Fibroblast of lung (primary cell): ENCODE results near the gene RUNX1. TPM values are rescaled to one million over a fixed set of nuclear protein-coding genes. Genes with fewer than 3 reads are reported as not detected.

Experiments used
- DNase-seq, 2 donors: peaks; one replicate each; pipeline versions ENCODE4 v3.0.0 to v3.0.0-alpha.2; 2010; ENCODE audit warnings: low read depth in 2 of 2
- H2AFZ ChIP-seq: 2 replicates; pipeline ENCODE4 v1.5.1; 2012; ENCODE audit warnings: low read length, control low read depth, inconsistent platforms
- H3K27ac ChIP-seq: 2 replicates; pipeline ENCODE4 v1.5.1; 2011; ENCODE audit warnings: low read length, control low read depth; ENCODE audit not compliant: insufficient read depth
- H3K27me3 ChIP-seq: 2 replicates; pipeline ENCODE4 v1.5.1; 2011; ENCODE audit warnings: mild to moderate bottlenecking, low read length; ENCODE audit not compliant: control insufficient read depth, insufficient read depth
- H3K36me3 ChIP-seq: 2 replicates; pipeline ENCODE4 v1.5.1; 2011; ENCODE audit warnings: low read length; ENCODE audit not compliant: control insufficient read depth, insufficient read depth
- H3K4me1 ChIP-seq: 2 replicates; pipeline ENCODE4 v1.5.1; 2011; ENCODE audit warnings: low read length; ENCODE audit not compliant: control insufficient read depth, insufficient read depth; ENCODE audit errors: extremely low read depth
- H3K4me2 ChIP-seq: 2 replicates; pipeline ENCODE4 v1.5.1; 2011; ENCODE audit warnings: low read length, control low read depth; ENCODE audit not compliant: insufficient read depth; ENCODE audit errors: extremely low read depth
- H3K4me3 ChIP-seq, 4 experiments: fragments of 200-600 bp in 1 of 4; sonication (generic) in 1 of 4; replicated peaks in 1 of 4; 2 replicates each; pipeline ENCODE4 v1.5.1; 2011 to 2016; ENCODE audit warnings: low read length in 4 of 4, low read depth in 3 of 4, mild to moderate bottlenecking in 3 of 4, control low read depth in 2 of 4, inconsistent platforms in 1 of 4, mixed read lengths in 1 of 4; ENCODE audit not compliant: insufficient read depth in 1 of 4; ENCODE audit errors: control extremely low read depth in 1 of 4
- H3K79me2 ChIP-seq: 2 replicates; pipeline ENCODE4 v1.5.1; 2012; ENCODE audit warnings: mild to moderate bottlenecking, low read length, inconsistent platforms; ENCODE audit not compliant: control insufficient read depth, insufficient read depth
- H3K9ac ChIP-seq: 2 replicates; pipeline ENCODE4 v1.5.1; 2011; ENCODE audit warnings: mild to moderate bottlenecking, low read length, control low read depth; ENCODE audit not compliant: insufficient read depth
- H3K9me3 ChIP-seq: 2 replicates; pipeline ENCODE4 v1.5.1; 2012; ENCODE audit warnings: low read depth, low read length; ENCODE audit not compliant: control insufficient read depth, insufficient read depth
- H4K20me1 ChIP-seq: 2 replicates; pipeline ENCODE4 v1.5.1; 2011; ENCODE audit warnings: low read length; ENCODE audit not compliant: control insufficient read depth, insufficient read depth; ENCODE audit errors: extremely low read depth
- EZH2 ChIP-seq: IDR thresholded peaks from 2 replicates; pipeline ENCODE4 v1.5.1; 2012; ENCODE audit warnings: low read length, control low read depth, mild to moderate bottlenecking; ENCODE audit errors: missing control alignments
- polyA plus RNA-seq, 2 donors: library from polyadenylated mRNA; depleted of rRNA in 1 of 2; stranded (reverse) in 1 of 2; unstranded in 1 of 2; fragments of >200 nt; gene quantifications; 2 replicates each; pipeline ENCODE4 v1.2.1, GENCODE V29; 2011 to 2012; ENCODE audit warnings: missing spikeins in 1 of 2
- total RNA-seq: library from RNA; depleted of rRNA; stranded (reverse); fragments of >200 nt; gene quantifications from 2 replicates; pipeline ENCODE4 v1.2.1, GENCODE V29; 2014
- TF ChIP-seq, protein P1 (sequence below), 2 donors: IDR thresholded peaks in 1 of 2; conservative IDR thresholded peaks in 1 of 2; 1 replicate in 1 of 2; 2 replicates in 1 of 2; pipeline ENCODE4 v1.5.1; 2011 to 2012; ENCODE audit warnings: low read length in 2 of 2, control low read depth in 1 of 2, inconsistent platforms in 1 of 2, low read depth in 1 of 2, mild to moderate bottlenecking in 1 of 2

RUNX1 gene
- total and polyA plus RNA-seq, 2 donors (not counting 1 experiment from before 2014, with no cell fraction given) = 23.1 to 41.6 TPM

DNA sequence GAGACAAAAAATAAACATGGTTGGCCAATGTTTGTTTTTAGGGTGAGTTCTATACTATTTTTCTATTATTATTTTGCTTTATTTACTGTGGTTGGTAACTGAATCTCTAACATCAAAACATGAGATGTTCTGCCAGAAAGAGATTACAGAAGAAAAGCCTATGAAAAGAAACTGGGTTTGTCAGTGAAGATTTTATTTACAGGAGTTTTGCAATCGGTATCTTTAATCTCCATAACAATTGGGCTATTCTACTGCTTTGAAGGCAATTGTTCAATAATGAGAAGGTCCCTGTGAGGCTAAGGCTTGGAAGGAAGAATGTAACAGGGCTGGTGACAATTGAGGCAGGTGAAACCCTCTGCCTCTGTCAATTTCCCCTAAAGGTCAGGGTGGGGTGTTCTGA lies 224.8 kb downstream of the RUNX1 start:
- Histone ChIP-seq H3K4me2 (no peak overlapping the region), H3K9ac (no peak overlapping the region), H3K9me3 (no peaks in the 10 kb centered on the region), H3K79me2 (peaks cover 41% of the 10 kb centered on the region), H3K36me3 (peaks cover 28% of the 10 kb centered on the region), H3K27ac (no peak overlapping the region), H2AFZ (no peak overlapping the region), H4K20me1 (no peaks in the 10 kb centered on the region), H3K4me1 (peaks cover 7% of the 10 kb centered on the region), H3K27me3 (no peaks in the 10 kb centered on the region), H3K4me3 (no peak overlapping the region)
- no peak for TF ChIP-seq EZH2
- TF ChIP-seq, protein P1, sequence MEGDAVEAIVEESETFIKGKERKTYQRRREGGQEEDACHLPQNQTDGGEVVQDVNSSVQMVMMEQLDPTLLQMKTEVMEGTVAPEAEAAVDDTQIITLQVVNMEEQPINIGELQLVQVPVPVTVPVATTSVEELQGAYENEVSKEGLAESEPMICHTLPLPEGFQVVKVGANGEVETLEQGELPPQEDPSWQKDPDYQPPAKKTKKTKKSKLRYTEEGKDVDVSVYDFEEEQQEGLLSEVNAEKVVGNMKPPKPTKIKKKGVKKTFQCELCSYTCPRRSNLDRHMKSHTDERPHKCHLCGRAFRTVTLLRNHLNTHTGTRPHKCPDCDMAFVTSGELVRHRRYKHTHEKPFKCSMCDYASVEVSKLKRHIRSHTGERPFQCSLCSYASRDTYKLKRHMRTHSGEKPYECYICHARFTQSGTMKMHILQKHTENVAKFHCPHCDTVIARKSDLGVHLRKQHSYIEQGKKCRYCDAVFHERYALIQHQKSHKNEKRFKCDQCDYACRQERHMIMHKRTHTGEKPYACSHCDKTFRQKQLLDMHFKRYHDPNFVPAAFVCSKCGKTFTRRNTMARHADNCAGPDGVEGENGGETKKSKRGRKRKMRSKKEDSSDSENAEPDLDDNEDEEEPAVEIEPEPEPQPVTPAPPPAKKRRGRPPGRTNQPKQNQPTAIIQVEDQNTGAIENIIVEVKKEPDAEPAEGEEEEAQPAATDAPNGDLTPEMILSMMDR (conservative IDR thresholded peaks at IDR 0.05 in 1 of 2, IDR thresholded peaks at IDR 0.05 in 1 of 2; ENCODE audit: low read depth in 1 of 2, low read length in 2 of 2) = no peak
- no peak for DNase-seq

DNA sequence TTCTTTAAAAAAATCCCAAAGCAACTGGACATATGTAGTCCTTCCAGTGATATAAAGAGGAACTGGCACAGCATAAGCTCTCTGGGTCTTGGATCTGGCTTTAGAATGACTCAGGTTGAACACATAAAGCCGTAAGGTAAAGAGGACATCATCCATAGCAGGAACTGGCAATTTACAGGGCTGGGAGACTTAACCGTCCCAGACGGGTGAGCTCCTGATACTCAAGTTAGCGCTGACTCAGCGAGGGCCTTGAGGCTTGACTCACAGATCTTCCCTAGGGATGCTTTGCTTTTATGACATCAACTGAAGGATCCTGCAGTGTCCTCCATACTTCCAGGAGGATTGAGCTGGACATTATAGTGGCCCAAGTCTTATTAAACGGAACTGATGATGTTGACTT lies 226.2 kb downstream of the RUNX1 start:
- Histone ChIP-seq H3K79me2 (peaks cover 46% of the 10 kb centered on the region), H3K4me1 (peaks cover 14% of the 10 kb centered on the region), H3K9ac (no peak overlapping the region), H3K4me3 (no peak overlapping the region), H2AFZ (no peak overlapping the region), H3K27ac (no peak overlapping the region), H4K20me1 (no peaks in the 10 kb centered on the region), H3K9me3 (no peaks in the 10 kb centered on the region), H3K27me3 (no peaks in the 10 kb centered on the region), H3K4me2 (no peak overlapping the region), H3K36me3 (peaks cover 29% of the 10 kb centered on the region)
- TF ChIP-seq, protein P1 (conservative IDR thresholded peaks at IDR 0.05 in 1 of 2, IDR thresholded peaks at IDR 0.05 in 1 of 2; ENCODE audit: low read depth in 1 of 2, low read length in 2 of 2) = no peak
- no peak for TF ChIP-seq EZH2
- peak in 1 of 2 donors; percentile 73 for DNase-seq

DNA sequence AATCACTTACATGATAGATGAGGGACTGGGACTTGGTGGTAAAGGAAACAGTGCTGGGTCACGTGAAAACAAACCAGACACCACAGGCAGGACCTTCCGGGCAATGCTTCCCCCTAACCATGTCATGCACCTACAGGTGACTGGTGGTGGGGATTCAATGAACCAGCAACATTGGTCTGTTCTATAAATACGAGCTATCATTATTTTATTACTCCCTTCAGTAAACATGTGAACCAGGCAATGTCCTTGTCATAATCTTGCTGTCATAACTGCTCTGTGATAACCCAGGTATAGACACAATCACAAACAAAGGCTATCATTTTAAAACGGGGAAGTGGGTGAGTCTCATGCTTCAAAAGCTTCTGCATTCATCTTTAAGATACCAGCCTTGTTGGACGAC lies 226.9 kb downstream of the RUNX1 start:
- Histone ChIP-seq H3K27ac (no peak overlapping the region), H4K20me1 (no peaks in the 10 kb centered on the region)
- TF ChIP-seq EZH2 = no peak
- TF ChIP-seq, protein P1 (conservative IDR thresholded peaks at IDR 0.05 in 1 of 2, IDR thresholded peaks at IDR 0.05 in 1 of 2; ENCODE audit: low read depth in 1 of 2, low read length in 2 of 2) = no peak

More for the DNA sequence above, 226.9 kb downstream of the RUNX1 start:
- Histone ChIP-seq H3K9ac (no peak overlapping the region), H3K4me1 (peaks cover 16% of the 10 kb centered on the region), H3K4me2 (no peak overlapping the region), H3K36me3 (peaks cover 25% of the 10 kb centered on the region), H3K4me3 (no peak overlapping the region), H3K9me3 (no peaks in the 10 kb centered on the region), H3K79me2 (peaks cover 44% of the 10 kb centered on the region), H2AFZ (no peak overlapping the region), H3K27me3 (no peaks in the 10 kb centered on the region)
- DNase-seq = no peak
